ENCODE measurements around the gene CD81. TPM values are rescaled to one million over a fixed set of nuclear protein-coding genes. Genes with fewer than 3 reads are reported as not detected.

CD81 gene
- total RNA-seq, 1 donor = 195 TPM

DNA sequence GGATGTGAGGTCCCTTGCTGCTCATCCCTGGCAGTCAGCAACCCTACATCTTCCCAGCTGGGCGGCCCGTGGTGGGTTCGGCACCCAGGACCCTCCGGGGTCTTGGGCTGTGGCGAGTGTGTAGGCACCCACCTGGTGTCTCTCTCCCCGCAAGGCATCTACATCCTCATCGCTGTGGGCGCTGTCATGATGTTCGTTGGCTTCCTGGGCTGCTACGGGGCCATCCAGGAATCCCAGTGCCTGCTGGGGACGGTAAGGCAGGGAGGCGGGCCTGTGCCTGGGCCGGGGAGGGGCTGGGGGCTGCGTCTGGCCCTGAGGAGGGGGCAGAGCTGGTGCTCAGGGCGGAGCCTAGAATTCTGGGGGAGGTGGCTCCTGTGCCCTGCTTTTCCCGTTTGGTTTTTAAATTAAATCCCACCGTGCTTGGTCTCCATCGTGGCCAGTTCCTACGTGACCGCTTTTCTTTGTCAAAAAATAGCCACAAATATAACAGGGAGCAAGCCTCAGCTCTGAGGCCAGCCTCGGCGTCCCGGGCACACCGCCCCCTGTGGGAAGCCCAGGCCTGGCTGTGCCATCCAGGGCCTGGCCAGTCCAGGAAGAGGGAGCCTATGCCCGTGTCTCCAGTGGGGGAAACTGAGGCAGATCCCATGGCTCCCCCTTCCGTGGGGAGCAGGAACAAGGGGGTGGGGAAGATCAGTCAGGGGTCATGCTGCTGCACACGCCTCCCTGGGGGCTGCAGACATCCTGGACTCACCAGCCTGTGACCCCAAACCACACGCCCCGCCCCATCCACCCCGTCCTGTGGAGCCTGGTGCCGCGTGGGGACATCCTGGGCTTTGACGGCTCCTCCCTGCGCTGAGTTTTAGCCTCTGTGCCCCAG lies 17.1 kb downstream of the CD81 start:
- TF ChIP-seq, protein P1, sequence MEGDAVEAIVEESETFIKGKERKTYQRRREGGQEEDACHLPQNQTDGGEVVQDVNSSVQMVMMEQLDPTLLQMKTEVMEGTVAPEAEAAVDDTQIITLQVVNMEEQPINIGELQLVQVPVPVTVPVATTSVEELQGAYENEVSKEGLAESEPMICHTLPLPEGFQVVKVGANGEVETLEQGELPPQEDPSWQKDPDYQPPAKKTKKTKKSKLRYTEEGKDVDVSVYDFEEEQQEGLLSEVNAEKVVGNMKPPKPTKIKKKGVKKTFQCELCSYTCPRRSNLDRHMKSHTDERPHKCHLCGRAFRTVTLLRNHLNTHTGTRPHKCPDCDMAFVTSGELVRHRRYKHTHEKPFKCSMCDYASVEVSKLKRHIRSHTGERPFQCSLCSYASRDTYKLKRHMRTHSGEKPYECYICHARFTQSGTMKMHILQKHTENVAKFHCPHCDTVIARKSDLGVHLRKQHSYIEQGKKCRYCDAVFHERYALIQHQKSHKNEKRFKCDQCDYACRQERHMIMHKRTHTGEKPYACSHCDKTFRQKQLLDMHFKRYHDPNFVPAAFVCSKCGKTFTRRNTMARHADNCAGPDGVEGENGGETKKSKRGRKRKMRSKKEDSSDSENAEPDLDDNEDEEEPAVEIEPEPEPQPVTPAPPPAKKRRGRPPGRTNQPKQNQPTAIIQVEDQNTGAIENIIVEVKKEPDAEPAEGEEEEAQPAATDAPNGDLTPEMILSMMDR (IDR thresholded peaks at IDR 0.05; ENCODE audit: extremely low read depth, low read depth, low read length) = no peak
- no peak for DNase-seq (ENCODE audit: insufficient read length, low spot score, missing footprints)
- Histone ChIP-seq H3K36me3 (ENCODE audit: insufficient read depth, low read length) (peaks cover 15% of the 10 kb centered on the region), H3K79me2 (ENCODE audit: insufficient read depth, low read length) (peaks cover 86% of the 10 kb centered on the region), H3K27me3 (ENCODE audit: insufficient read depth, low read length) (no peaks in the 10 kb centered on the region), H3K27ac (ENCODE audit: low read depth, low read length) (no peak overlapping the region), H3K4me1 (ENCODE audit: insufficient read depth, low read length) (peaks cover 10% of the 10 kb centered on the region), H3K4me3 (ENCODE audit: insufficient read depth, low read length) (no peak overlapping the region), H2AFZ (ENCODE audit: low read length) (no peak overlapping the region), H3K9me3 (ENCODE audit: low read depth, low read length) (no peaks in the 10 kb centered on the region), H3K4me2 (ENCODE audit: insufficient read depth, low read length) (no peak overlapping the region), H4K20me1 (ENCODE audit: insufficient read depth, low read length) (peaks cover 34% of the 10 kb centered on the region)

DNA sequence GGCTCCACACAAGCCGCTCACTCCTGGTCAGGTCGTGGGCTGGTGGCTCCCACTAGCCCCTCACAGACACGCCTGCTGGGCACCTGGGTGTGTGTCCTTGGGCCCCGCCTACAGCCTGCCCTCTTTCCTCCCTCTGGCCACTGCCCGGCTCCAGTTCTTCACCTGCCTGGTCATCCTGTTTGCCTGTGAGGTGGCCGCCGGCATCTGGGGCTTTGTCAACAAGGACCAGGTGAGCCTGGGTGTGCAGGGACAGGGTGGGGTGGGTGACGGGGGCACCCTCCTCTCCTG lies 17.7 kb downstream of the CD81 start:
- peaks cover 29% of the 10 kb centered on the region for H4K20me1 ChIP-seq (ENCODE audit: insufficient read depth, low read length)
- peaks cover 86% of the 10 kb centered on the region for H3K79me2 ChIP-seq (ENCODE audit: insufficient read depth, low read length)

DNA sequence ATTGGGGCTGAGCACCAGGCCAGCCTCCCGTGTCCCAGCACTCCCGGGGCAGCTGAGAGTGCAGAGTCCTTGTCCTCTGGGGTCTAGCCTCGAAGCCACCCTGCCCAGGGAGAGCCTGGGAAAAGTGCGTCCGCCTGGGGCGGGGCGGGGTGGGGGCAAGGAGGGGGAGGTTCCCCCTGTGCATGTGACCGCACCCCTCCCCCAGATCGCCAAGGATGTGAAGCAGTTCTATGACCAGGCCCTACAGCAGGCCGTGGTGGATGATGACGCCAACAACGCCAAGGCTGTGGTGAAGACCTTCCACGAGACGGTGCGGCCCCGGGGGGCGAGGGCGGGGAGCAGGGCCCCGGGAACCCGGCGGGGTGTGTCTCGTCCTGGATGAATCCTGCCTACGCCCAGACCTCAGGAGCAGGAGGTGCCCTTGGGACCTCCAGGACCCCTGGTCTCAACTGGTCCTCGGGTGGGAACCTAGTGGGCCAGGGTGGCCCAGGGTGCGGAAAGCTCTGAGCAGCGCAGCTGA lies 18.2 kb downstream of the CD81 start:
- TF ChIP-seq, protein P1 (IDR thresholded peaks at IDR 0.05; ENCODE audit: extremely low read depth, low read depth, low read length) = no peak
- peaks cover 81% of the 10 kb centered on the region for H3K79me2 ChIP-seq (ENCODE audit: insufficient read depth, low read length)
- peaks cover 15% of the 10 kb centered on the region for H3K36me3 ChIP-seq (ENCODE audit: insufficient read depth, low read length)
- H3K27ac ChIP-seq (ENCODE audit: low read depth, low read length) = no peak overlapping the region
- H3K9me3 ChIP-seq (ENCODE audit: low read depth, low read length) = no peaks in the 10 kb centered on the region
- H3K27me3 ChIP-seq (ENCODE audit: insufficient read depth, low read length) = no peaks in the 10 kb centered on the region
- H4K20me1 ChIP-seq (ENCODE audit: insufficient read depth, low read length) = peaks cover 23% of the 10 kb centered on the region
- no peak for DNase-seq (ENCODE audit: insufficient read length, low spot score, missing footprints)
- H3K4me1 ChIP-seq (ENCODE audit: insufficient read depth, low read length) = peaks cover 14% of the 10 kb centered on the region
- H3K4me2 ChIP-seq (ENCODE audit: insufficient read depth, low read length) = no peak overlapping the region
- H3K4me3 ChIP-seq (ENCODE audit: insufficient read depth, low read length) = no peak overlapping the region
- H2AFZ ChIP-seq (ENCODE audit: low read length) = no peak overlapping the region

More for the DNA sequence above, 17.7 kb downstream of the CD81 start:
- no peak overlapping the region for H3K4me2 ChIP-seq (ENCODE audit: insufficient read depth, low read length)
- no peak overlapping the region for H2AFZ ChIP-seq (ENCODE audit: low read length)
- H3K27me3 ChIP-seq (ENCODE audit: insufficient read depth, low read length) = no peaks in the 10 kb centered on the region
- H3K9me3 ChIP-seq (ENCODE audit: low read depth, low read length) = no peaks in the 10 kb centered on the region
- peaks cover 15% of the 10 kb centered on the region for H3K4me1 ChIP-seq (ENCODE audit: insufficient read depth, low read length)
- H3K27ac ChIP-seq (ENCODE audit: low read depth, low read length) = no peak overlapping the region
- TF ChIP-seq, protein P1 (IDR thresholded peaks at IDR 0.05; ENCODE audit: extremely low read depth, low read depth, low read length) = no peak
- H3K4me3 ChIP-seq (ENCODE audit: insufficient read depth, low read length) = no peak overlapping the region
- no peak for DNase-seq (ENCODE audit: insufficient read length, low spot score, missing footprints)
- H3K36me3 ChIP-seq (ENCODE audit: insufficient read depth, low read length) = peaks cover 15% of the 10 kb centered on the region

DNA sequence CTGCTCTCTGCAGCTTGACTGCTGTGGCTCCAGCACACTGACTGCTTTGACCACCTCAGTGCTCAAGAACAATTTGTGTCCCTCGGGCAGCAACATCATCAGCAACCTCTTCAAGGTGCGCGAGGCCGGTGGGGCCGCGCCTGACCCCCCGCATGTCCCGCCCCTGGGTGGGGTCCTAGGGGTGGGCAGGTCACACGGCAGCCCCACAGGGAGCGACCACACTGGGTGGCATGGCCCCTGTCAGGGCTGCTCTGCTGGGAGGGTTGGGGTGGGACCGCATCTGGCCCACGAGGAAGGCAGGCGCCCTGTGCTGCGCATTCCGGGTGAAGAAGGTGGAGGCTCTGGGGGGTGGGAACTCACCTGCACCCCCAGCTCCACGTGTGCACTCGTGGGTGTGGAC lies 18.7 kb downstream of the CD81 start:
- Histone ChIP-seq H4K20me1 (ENCODE audit: insufficient read depth, low read length) (peaks cover 19% of the 10 kb centered on the region), H3K4me1 (ENCODE audit: insufficient read depth, low read length) (peaks cover 9% of the 10 kb centered on the region), H3K27me3 (ENCODE audit: insufficient read depth, low read length) (no peaks in the 10 kb centered on the region), H3K9me3 (ENCODE audit: low read depth, low read length) (no peaks in the 10 kb centered on the region), H2AFZ (ENCODE audit: low read length) (no peak overlapping the region), H3K4me3 (ENCODE audit: insufficient read depth, low read length) (no peak overlapping the region), H3K36me3 (ENCODE audit: insufficient read depth, low read length) (peaks cover 15% of the 10 kb centered on the region), H3K4me2 (ENCODE audit: insufficient read depth, low read length) (no peak overlapping the region), H3K27ac (ENCODE audit: low read depth, low read length) (no peak overlapping the region), H3K79me2 (ENCODE audit: insufficient read depth, low read length) (peaks cover 78% of the 10 kb centered on the region)
- DNase-seq (ENCODE audit: insufficient read length, low spot score, missing footprints) = no peak
- TF ChIP-seq, protein P1 (IDR thresholded peaks at IDR 0.05; ENCODE audit: extremely low read depth, low read depth, low read length) = no peak
